PC-3 (cell line): ENCODE measurements around the gene ZNF385C. TPM values are rescaled to one million over a fixed set of nuclear protein-coding genes. Genes with fewer than 3 reads are reported as not detected.

Experiments
- ATAC-seq: fragments of 200-7000 bp; cut with Tn5 transposase; 2 replicates; pipeline ENCODE4 v1.9.1; 2020; ENCODE audit warnings: mild to moderate bottlenecking, moderate library complexity
- BruUV-seq: library from RNA; stranded (reverse); fragments of 400-500 nt; replicated peaks from 2 replicates; lab custom pipeline; 2021; lab: Mats Ljungman, UMichigan
- CTCF ChIA-PET: fragments of 300-600 bp; sonication (Branson Sonifier 250); formaldehyde crosslinking; loops from one replicate; lab custom pipeline; 2022; ENCODE audit warnings: antibody characterized with exemption; lab: Charles Lee
- POLR2A ChIA-PET: fragments of 300-600 bp; sonication (Branson Sonifier 250); formaldehyde crosslinking; loops from one replicate; lab custom pipeline; 2022; ENCODE audit warnings: antibody characterized with exemption; ENCODE audit not compliant: unreplicated experiment; lab: Charles Lee
- DNase-seq: peaks from one replicate; pipeline ENCODE4 v3.0.0-alpha.2; 2015
- H2AFZ ChIP-seq: fragments of 300-600 bp; sonication (generic); 2 replicates; pipeline ENCODE4 v1.6.0; 2016; ENCODE audit warnings: antibody characterized with exemption, low read length
- H3F3A ChIP-seq: fragments of 300-600 bp; sonication (generic); one replicate; pipeline ENCODE4 v1.6.0; 2017; ENCODE audit warnings: antibody characterized with exemption, low read length, control low read depth, mild to moderate bottlenecking; ENCODE audit not compliant: unreplicated experiment
- H3K27ac ChIP-seq: fragments of 300-600 bp; sonication (generic); 2 replicates; pipeline ENCODE4 v1.5.1; 2016; ENCODE audit warnings: mild to moderate bottlenecking, low read length
- H3K27me3 ChIP-seq: fragments of 300-600 bp; sonication (generic); 2 replicates; pipeline ENCODE4 v1.6.1; 2016; ENCODE audit warnings: low read length, mixed read lengths
- H3K36me3 ChIP-seq: fragments of 300-600 bp; sonication (generic); 2 replicates; pipeline ENCODE4 v1.6.1; 2016; ENCODE audit warnings: low read depth, mixed run types, low read length, mixed read lengths
- H3K4me1 ChIP-seq: fragments of 300-600 bp; sonication (generic); 2 replicates; pipeline ENCODE4 v1.5.1; 2016; ENCODE audit warnings: low read length; ENCODE audit not compliant: insufficient read depth
- H3K4me2 ChIP-seq: fragments of 300-600 bp; sonication (generic); 2 replicates; pipeline ENCODE4 v1.6.0; 2016; ENCODE audit warnings: low read length
- H3K4me3 ChIP-seq: fragments of 300-600 bp; sonication (generic); 2 replicates; pipeline ENCODE4 v1.5.1; 2016; ENCODE audit warnings: mild to moderate bottlenecking, low read length, mixed read lengths
- H3K79me2 ChIP-seq: fragments of 300-600 bp; sonication (generic); 2 replicates; pipeline ENCODE4 v1.6.1; 2017; ENCODE audit warnings: low read length, mixed read lengths
- H3K9ac ChIP-seq: fragments of 300-600 bp; sonication (generic); 2 replicates; pipeline ENCODE4 v1.6.0; 2016; ENCODE audit warnings: mild to moderate bottlenecking, low read length
- H3K9me2 ChIP-seq: fragments of 300-600 bp; sonication (generic); replicated peaks from 2 replicates; pipeline ENCODE4 v1.6.1; 2016; ENCODE audit warnings: mixed run types, low read length, mixed read lengths
- H3K9me3 ChIP-seq: fragments of 300-600 bp; sonication (generic); 2 replicates; pipeline ENCODE4 v1.6.1; 2016; ENCODE audit warnings: low read length, mixed read lengths
- H4K20me1 ChIP-seq: fragments of 300-600 bp; sonication (generic); 2 replicates; pipeline ENCODE4 v1.6.1; 2016; ENCODE audit warnings: low read length, mixed read lengths
- CTCF ChIP-seq: fragments of 300-600 bp; sonication (generic); conservative IDR thresholded peaks from 2 replicates; pipeline ENCODE4 v1.5.1; 2017; ENCODE audit warnings: antibody characterized with exemption, low read depth, mild to moderate bottlenecking, low read length
- EZH2 ChIP-seq: fragments of 300-600 bp; sonication (generic); IDR thresholded peaks from one replicate; pipeline ENCODE4 v1.6.1; 2017; ENCODE audit warnings: antibody characterized with exemption, mild to moderate bottlenecking, low read length; ENCODE audit not compliant: unreplicated experiment
- EZH2phosphoT487 ChIP-seq: fragments of 300-600 bp; sonication (generic); IDR thresholded peaks from 2 replicates; pipeline ENCODE4 v1.6.1; 2018; ENCODE audit warnings: mild to moderate bottlenecking, antibody characterized with exemption, low read length, borderline replicate concordance
- intact Hi-C: fragments of 100-400 bp; cut with micrococcal nuclease; formaldehyde crosslinking; loops from 2 replicates; pipeline ENCODE4 v1.9.0; 2023
- total RNA-seq: library from RNA; depleted of rRNA; stranded (reverse); fragments of >200 nt; gene quantifications from 2 replicates; pipeline ENCODE4 v1.2.3, GENCODE V29; 2014

The ZNF385C gene
- total RNA-seq, 1 experiment from 2014 or later: 0.04 TPM

- intact Hi-C loops: no loop called here
- no peak overlapping the region for H3K4me2 ChIP-seq
- ChIA-PET CTCF (no interaction called here), POLR2A (no interaction called here)
- H3K4me1 ChIP-seq: no peaks in the 10 kb centered on the region
- H3K36me3 ChIP-seq: no peaks in the 10 kb centered on the region
- H3K9ac ChIP-seq: no peak overlapping the region
- H3K79me2 ChIP-seq: no peaks in the 10 kb centered on the region
- no peaks in the 10 kb centered on the region for H3K27me3 ChIP-seq
- H3F3A ChIP-seq: no peaks in the 10 kb centered on the region
- ATAC-seq (no peak), DNase-seq (no peak)
- no peak overlapping the region for H3K27ac ChIP-seq
- H3K9me3 ChIP-seq: no peaks in the 10 kb centered on the region
- BruUV-seq: no TSS peak
- H2AFZ ChIP-seq: no peak overlapping the region
- TF ChIP-seq EZH2: no peak
- no peak for TF ChIP-seq EZH2phosphoT487
- no peak for TF ChIP-seq CTCF
- H3K4me3 ChIP-seq: no peak overlapping the region
- H3K9me2 ChIP-seq: no peaks in the 10 kb centered on the region
- H4K20me1 ChIP-seq: no peaks in the 10 kb centered on the region
Observed at GRCh38 chr17:42055027-42055426, 43.2 kb downstream of the ZNF385C start.

DNA sequence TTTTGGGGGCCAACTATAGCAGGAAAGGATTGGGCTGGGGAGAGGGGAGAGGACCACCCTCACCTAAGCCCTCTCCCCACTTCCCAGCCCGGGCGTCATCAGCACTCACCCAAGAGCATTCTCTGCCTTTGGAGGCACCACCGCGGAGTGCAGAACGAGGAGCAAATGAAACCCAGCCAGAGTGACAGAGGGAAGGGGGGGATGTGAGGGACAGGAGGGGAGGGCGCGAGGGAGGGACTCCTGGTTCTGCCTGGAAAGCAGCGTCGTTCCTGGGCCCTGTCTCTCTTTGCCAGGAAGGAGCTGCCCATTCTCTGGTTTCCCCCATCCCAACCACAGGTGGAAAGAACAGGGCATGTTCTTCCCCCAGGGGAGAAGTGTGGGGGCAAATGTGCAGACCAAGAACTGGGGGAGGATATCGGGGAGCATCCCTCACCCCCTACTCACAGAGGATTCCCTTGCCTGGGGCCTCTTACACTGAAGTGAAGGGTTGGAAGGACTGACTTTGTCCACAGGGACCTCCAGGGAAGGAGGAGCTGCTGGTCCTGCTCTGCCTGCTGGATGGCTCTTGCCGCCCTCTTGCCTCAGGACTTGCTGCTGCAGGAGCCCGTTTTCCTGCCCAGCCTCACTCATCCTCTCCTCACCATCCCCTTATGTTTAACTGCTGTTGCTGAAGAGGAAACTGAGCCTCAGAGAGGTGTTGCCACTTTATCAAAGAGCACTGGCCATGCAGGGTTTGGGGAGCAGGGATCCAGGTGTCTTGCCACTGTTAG, 44.4 kb downstream of the ZNF385C start:
- H3K27me3 ChIP-seq: no peaks in the 10 kb centered on the region

More for the DNA sequence above, 44.4 kb downstream of the ZNF385C start:
- DNase-seq (no peak), ATAC-seq (no peak)
- Histone ChIP-seq H3K79me2 (no peaks in the 10 kb centered on the region), H3K4me3 (no peak overlapping the region), H3K27ac (no peak overlapping the region), H3K9me2 (no peaks in the 10 kb centered on the region), H3K9ac (no peak overlapping the region), H3K36me3 (no peaks in the 10 kb centered on the region), H3F3A (no peaks in the 10 kb centered on the region), H2AFZ (no peak overlapping the region), H3K4me1 (no peaks in the 10 kb centered on the region), H3K4me2 (no peak overlapping the region), H3K9me3 (no peaks in the 10 kb centered on the region), H4K20me1 (no peaks in the 10 kb centered on the region)
- intact Hi-C loops: no loop called here
- no TSS peak for BruUV-seq
- TF ChIP-seq EZH2 (no peak), CTCF (no peak), EZH2phosphoT487 (no peak)
- POLR2A ChIA-PET: no interaction called here
- CTCF ChIA-PET: no interaction called here
